ENCODE measurements around the gene PRRT1B. TPM values are rescaled to one million over a fixed set of nuclear protein-coding genes. Genes with fewer than 3 reads are reported as not detected.

PRRT1B gene
- total RNA-seq, 1 donor from 2014 or later, result not detected

DNA sequence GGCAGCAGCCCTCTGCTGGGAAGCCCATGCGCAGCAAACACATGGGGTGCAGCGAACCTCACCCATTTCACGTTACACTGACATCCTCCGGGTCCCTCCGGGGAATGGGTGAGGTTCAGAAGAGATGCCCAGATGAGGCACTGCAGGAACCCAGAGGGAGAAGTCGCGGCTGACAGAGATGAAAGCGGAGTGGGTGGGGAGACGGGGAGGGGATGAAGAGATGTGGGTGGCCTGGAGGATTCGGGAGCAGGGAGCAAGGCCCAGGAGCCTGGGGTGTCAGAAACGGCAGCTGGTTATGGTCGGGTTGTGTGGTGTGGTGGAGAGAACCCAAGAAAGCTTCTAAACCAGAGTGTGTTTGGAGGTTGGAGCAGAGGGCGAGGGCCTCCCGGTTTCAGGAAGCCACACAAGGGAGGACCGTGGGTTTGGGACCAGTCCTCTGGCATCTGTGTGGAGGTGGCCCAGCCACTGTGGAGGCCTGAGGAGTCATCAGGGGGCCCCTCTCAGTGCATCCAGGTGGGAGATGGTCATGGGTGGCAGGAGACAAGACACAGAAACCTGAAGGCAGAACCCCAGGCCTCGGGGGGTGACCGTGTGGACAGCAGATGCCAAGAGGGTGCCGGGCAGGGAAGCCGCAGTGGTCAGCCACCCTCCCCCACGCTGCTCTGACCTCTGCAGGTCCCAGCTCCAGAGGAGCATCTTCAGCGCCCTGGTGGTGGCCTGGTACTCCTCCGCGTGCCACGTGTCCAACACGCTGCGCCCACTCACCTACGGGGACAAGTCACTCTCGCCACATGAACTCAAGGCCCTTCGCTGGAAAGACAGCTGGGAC lies 22.9 kb upstream of the PRRT1B start:
- intact Hi-C loops (cut with micrococcal nuclease), result no loop called here

DNA sequence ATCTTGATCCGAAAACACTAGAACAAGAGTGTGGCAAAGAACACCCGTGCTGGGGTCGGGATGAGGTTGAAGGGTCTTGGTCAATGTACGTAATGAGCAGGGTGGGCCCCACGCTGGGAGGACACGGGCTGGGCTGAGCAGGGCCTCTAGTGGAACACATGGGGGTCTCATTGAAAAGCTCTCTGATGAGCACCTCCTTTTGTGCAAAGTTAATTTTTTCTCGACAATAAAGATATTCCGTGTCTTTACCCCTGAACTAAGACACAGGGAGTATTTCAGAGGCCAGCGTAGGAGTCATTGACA lies 22.3 kb upstream of the PRRT1B start:
- intact Hi-C loops (cut with micrococcal nuclease), result no loop called here

DNA sequence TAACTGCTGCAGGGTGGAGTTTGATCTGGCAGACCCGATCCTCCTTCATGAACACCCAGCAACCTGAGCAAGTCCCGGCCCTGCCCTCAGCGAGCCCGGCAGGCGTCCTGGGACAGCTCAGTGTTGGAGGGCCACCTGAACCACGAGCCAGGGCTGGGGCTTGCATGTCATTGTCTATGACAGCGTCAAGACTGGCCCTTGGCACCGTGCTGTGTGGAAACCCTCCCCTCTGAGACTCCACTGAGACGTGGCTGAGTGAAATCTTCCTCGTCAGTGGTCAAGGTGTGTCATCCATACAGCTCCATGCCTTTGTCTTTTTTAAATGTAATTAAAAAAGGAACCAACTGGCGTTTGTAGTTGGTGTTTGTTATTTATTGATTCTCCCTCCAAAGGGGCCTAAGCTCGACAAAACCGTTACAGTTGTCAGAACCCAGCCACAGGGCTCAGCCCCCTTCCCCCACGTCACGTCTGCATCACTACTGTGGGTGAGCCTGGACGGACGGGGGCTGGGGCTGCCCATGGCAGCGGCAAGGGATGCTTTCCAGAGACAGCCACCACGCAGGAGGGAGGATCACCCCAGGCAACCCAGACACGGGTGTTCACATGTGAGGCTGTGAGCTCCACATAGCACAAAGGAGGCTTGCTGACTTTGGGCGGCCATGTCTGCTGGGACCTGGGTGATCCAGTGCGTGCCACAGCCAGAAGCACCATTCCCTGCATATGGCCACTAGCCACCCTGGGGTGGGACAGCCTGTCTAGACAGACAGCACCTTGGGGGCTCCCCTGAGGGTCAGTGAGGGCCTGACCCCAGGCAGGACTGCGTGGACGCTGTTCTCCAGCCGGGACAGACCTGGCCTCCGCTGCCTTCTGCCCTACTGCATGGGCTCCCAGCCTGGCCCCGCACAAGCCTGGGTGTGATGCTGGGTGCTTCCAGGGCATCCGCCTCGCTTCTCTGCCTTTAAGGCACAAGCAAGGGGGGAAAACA lies 21.6 kb upstream of the PRRT1B start:
- intact Hi-C loops (cut with micrococcal nuclease), result no loop called here

DNA sequence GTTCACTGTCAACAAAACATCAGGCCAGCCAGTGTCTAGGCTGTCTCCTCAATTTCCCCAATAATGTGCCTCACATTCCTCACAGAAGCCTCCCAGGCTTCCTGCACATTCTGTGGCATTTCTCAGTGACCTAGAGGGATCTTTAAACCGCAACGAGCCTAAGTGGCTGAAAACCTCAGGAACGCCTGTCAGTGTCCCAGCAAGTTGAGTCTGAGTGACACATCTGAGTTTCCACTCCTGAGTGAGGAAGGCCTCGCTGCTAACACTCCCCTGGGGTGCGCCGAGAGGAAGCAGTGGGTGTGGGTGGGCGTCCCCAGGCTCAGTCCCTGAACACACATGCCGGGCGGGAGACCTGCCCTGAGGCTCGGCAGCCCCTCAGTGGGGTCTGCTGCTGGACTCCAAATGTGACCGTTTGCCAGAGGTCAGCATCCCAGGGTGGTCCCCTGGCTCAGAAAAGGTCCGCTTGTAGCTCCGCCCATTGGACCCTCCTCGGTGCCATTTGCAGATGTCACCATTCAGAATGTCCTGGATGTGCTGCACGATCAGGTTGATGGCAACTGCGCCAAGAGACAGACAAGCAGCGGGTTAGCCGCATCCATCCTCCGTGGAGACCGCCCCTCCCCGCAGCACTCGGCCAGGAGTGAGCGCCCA lies 20.5 kb upstream of the PRRT1B start:
- intact Hi-C loops (cut with micrococcal nuclease), result no loop called here

- intact Hi-C loops (cut with micrococcal nuclease), result no loop called here
Measured at GRCh38 chr9:131525643-131526565, 19.4 kb upstream of the PRRT1B start.

DNA sequence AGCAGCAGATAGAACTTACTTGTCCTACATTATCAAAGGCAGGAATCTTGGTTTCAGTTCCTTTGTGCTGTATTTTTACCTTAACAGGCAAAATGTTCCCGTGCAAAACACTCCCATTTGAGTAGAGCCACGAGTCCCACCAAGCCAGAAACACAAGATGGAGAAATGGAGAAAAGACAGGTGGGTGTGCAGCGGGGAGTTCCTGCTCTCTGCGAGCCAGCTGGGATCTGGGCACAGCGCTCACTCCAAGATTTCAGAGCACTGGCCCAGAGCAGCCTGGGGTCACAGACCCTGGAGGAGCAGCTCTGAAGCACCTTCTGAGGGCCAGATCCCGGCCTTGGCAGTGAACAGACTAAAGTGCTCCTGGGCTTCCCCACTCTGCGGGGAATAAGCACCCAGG lies 17.1 kb upstream of the PRRT1B start:
- intact Hi-C loops (cut with micrococcal nuclease), result no loop called here

GRCh38 chr9:131528886-131529505 lies 16.3 kb upstream of the PRRT1B start:
- intact Hi-C loops (cut with micrococcal nuclease), result no loop called here

GRCh38 chr9:131529597-131530545 lies 15.5 kb upstream of the PRRT1B start:
- intact Hi-C loops (cut with micrococcal nuclease), result loop anchor here (2.0 kb wide), 1 partner anchor 405 kb away; the partner anchor contains the start of gene NUP214

GRCh38 chr9:131530546-131530919 lies 14.8 kb upstream of the PRRT1B start:
- intact Hi-C loops (cut with micrococcal nuclease), result loop anchor here (2.0 kb wide), 1 partner anchor 406 kb away; the partner anchor contains the start of gene NUP214

- intact Hi-C loops (cut with micrococcal nuclease), result loop anchor here (1.0 to 2.0 kb wide), 4 partner anchors 31 to 406 kb away; partner anchors contain the start of gene NUP214
Measured at GRCh38 chr9:131530920-131531832, 14.1 kb upstream of the PRRT1B start, which contains the start of gene UCK1. TSS of gene UCK1 (minus strand) at chr9:131531263. CDS start at chr9:131531174, 89 bp downstream.

DNA sequence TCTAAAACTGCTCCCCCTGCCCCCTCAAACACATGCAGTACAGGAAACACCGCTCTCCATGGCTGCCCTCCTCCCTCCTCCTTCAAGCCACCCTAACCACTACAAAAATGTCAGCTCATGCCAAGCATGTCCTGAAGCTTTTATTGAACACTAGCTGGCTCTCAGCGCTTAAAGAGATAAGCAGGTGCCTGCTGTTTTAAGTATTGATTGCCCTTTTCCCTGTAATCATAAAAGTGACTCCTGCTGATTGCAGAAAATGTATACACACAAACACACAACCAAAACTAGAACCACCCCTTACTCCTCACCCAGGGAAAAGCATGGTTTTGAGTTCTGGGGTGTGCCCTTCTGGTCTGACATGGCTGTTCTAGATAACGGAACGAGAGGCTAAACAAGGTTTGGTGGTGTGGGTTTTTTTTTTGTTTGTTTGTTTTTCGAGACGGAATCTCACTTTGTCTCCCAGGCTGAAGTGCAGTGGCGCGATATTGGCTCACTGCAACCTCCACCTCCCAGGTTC lies 10.5 kb upstream of the PRRT1B start:
- intact Hi-C loops (cut with micrococcal nuclease), result no loop called here

GRCh38 chr9:131537946-131538345 lies 7.4 kb upstream of the PRRT1B start:
- intact Hi-C loops (cut with micrococcal nuclease), result no loop called here

GRCh38 chr9:131539223-131539923 lies 6.0 kb upstream of the PRRT1B start:
- intact Hi-C loops (cut with micrococcal nuclease), result no loop called here

DNA sequence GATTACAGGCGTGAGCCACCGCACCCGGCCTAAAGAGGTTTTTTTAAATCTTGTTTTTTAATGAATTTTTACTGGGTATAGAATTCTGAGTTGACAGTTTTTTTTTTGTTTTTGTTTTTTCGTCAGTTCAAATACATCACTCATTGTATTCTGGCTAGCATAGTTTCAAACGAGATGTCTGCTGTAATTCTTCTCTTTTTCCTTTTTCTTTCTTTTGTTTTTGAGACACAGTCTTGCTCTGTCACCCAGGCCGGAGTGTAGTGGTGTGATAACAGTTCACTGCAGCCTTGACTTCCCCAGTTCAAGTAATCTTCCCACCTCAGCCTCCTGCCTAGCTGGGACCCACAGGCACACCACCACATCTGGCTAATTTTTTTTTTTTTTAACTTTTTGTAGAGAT lies 2.2 kb upstream of the PRRT1B start:
- intact Hi-C loops (cut with micrococcal nuclease), result no loop called here

DNA sequence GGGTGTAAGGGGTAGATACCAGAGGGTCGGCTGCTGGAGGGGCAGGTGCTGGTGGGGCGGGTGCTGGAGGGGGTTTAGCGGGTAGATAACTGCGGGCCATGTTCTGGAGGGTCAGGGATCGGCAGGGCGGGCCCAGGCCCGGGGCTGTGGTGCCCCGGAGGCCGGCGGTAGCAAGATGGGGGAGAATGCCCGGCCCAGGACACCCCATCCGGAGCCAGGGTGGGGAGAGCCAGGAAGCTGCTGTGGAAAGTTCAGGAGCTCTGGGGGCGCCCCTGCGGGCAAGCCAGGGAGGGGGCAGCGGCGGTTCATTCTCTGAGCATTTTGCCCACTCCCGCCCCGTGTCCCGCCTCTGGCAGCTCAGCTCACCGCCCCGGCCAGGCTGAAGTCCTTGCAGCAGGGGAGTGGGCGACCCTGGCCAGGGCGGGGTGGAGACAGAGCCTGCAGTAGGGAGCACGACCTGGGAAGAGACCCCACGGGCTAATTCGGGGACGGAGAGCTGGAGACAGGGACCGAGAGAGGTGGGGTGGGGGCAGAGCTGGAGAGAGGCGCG lies 538 bp downstream of the PRRT1B start:
- intact Hi-C loops (cut with micrococcal nuclease), result no loop called here

DNA sequence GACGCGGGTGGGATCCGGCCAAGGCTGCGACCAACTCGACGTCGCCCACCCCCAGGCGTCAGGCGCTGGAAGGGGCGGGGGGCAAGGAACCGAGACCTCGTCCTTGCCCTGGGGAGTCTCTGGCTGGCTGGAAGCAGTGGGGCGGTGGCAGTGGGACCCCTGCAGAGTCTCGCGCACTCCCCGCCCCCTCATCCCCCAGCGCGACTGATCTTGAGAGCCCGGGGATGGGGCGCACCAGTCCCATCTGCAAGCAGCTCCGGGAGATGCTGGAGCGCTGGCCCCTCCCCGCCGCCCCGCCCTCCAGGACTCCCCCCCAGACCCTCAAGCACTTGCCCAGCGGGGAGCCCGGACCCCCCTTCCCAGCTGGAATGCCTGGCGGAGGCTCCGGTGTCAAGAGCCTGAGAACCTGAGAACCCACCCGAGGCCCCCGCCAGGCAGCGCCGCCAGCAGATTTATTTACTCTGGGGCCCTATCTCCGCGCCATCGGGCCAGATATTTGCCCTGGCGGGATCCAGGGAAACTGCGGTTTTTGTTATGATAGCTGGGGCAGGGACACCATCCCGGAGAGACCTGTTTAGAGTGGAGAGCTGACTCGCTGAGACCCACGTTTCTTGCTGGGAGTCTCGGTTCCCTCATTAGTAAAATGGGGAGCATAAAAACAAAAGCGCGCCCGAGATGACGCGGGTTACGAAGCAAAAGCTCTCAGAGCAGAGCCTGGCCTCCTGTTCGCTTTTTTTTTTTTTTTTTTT lies 1.2 kb downstream of the PRRT1B start:
- intact Hi-C loops (cut with micrococcal nuclease), result no loop called here

All from T-helper 1 cell treated with Interleukin-12 subunit alpha and Interleukin-12 subunit beta and Interleukin-4 antibody, amounts not matched to agents 30 ng/mL and 1 ng/mL, for 36 hours (primary cell).